HG02759 (cell line): ENCODE measurements around the gene SULF2.

ENCODE experiments used
- ATAC-seq: cut with Tn5 transposase; IDR thresholded peaks from one replicate; pipeline ENCODE4 v1.9.1; 2021; ENCODE audit warnings: mild to moderate bottlenecking, moderate library complexity; ENCODE audit not compliant: unreplicated experiment

The SULF2 gene

DNA sequence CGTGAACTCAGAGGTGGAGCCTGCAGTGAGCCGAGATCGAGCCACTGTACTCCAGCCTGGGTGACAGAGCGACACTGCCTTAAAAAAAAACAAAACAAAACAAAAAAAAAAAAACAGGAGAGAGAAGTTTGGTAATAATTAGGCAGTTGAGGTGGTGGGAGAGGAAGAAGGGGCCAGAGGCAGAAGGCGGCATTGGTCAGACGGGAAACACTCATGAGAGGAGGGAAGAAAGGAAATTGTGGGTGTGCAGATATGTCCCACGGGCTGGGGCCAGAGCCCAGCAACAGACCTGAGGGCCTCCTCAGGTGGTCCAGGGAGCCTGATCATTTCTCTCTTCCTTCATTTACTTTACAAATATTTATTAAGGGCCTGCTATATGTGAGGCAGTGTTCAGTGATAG lies 20.0 kb downstream of the SULF2 start:
- no peak for ATAC-seq

DNA sequence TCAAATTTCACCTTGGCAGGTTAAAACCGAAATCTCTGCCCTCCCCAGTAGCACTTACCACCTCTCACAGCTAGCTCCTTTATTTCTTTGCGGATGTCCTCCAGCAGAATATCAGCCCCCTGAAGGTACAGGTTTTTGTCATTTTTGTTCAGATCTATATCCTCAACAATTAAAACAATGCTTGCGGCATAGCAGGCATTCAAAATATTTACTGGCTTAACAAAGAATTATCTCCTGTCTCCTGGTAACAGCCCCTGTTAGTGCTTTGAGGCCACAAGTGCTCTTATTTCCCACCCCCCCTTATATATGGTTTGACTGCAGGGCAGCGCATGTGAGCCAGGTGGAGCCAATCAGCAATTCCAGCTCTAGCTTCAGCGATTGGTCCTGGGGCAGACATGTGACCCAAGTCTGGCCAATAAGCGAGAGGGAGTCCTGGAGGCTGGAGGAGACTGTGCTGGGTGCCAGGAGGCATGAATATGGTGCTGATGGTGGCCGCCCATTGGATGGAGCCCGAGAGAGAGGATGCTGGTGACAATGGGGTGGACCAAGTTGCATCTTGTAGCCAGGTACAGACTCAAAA lies 21.0 kb downstream of the SULF2 start:
- ATAC-seq, result no peak

DNA sequence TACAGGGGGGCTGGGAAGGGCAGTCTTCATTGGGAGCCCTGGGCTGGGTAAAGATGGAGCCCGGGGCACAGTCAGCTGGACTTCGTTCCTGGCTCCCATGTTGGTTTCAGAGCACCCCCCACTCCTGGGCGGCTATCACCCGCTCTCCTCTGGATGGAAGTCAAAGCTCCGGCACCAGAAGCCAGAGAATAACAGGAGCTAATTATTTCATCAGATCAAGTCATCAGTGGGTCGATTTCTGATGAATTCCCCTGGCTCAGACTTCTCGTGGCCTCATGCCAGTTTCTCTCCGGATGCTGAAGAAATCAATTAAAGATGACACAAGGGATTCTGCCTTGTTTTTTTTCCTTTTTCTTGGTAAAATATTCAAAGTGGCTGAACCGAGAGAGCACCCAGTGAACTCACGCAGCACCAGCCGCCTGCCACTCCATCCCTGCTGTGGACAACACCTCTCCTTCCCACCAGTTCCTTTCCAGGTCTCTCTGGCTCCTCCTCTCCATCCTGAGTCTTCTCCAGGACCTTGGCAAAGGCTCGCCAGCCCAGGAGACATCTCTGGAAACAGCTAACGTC lies 22.5 kb downstream of the SULF2 start:
- no peak for ATAC-seq

DNA sequence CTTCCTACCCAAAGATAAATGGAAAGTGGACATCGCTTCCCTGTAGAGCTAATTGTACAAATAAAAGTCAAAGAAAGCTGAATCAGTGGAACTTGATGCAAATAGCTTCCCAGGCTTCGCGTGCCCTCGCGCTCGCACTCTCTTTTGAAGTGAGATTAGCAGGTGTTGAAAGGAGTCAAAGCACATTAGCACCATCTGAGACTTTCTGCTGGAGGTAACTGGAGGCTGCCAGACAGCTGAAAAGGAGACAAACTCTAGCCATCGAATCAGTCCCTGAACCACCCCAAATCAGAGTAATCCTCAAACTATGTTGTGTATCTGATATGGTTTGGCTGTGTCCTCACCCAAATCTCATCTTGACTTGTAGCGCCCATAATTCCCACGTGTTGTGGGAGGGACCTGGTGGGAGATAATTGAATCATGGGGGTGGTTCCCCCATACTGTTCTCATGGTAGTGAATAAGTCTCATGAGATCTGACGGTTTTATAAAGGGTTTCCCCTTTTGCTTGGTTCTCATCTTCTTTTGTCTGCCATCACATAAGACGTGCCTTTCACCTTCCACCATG lies 23.7 kb downstream of the SULF2 start:
- ATAC-seq, result no peak

DNA sequence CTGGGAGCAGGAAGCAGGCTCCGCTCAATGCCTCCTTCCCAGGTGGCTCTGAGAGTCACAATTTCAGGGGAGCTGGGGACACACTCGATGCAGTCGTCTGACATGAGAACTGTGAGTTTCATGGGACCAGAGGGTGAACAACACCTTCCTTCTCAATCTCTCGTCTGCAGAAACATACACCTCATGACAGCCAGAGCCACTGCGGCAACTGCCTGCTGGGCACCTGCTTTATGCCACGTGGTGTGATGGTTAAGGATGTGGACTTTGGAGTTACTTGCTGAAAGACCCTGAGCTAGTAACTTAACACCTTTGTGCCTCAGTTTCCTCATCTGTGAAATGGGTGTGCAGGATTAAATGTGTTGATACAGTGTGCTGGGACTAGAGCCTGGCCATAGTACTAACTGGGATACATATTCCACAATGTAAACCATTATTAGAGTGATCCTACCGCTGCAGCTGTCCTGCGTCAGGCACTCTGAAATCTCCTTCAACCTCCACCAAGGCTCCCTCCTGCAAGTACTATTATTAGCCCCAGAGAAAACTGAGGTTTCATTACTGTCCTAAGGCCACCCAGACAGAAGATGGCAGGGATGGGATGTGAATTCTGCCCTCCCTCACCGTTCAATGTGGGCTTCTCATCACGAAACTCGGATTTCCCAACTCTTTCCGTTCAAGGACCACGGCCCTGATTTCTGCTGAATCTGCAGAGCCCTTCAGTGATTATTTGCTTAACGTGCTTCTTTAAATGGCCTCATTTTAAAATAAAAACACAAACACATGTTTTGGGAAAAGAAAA lies 24.4 kb downstream of the SULF2 start:
- ATAC-seq, result no peak

DNA sequence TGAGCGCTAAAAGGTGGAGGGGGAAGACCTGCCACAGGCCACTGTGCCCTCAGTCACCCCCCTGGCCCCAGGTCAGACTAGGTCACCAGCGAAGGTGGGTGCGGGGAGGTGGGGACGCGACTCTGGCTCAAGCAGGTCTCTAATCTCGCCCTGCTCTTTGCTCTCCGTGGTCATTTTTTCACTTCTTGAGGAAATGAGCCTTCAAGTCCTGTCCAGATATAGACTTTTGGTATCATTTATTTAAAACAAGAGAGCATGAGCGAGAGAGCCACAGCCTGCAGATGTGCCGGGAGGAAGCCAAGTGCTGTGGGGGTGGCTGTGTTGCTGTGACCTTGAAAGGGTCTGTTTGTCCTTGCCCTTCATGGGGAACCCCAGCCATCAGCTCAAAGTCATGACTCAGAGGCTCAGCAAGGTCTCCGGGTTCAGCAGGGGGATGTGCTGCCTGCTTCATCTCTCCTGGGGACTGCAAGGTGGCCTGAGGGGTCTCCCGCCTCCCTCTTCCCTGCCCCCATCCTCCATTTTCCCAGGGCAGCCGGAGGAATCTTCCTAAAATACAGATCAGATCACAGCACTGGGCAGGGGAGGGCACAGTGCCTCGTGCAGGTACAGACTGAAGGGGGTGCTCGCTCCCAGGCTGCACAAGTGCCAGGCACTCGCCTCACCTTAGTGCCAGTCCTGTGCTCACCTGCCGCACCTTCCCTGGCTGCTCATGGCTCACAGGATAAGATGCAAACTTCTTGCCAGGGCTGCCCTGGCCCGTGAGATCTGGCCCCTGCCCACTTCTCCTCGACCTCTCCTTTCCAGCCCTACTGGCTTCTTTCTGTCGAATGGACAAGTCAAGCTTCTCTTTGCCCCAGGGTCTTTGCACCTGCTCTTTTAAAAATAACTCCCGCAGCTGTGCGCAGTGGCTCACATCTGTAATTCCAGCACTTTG lies 26.5 kb downstream of the SULF2 start:
- ATAC-seq, result no peak

DNA sequence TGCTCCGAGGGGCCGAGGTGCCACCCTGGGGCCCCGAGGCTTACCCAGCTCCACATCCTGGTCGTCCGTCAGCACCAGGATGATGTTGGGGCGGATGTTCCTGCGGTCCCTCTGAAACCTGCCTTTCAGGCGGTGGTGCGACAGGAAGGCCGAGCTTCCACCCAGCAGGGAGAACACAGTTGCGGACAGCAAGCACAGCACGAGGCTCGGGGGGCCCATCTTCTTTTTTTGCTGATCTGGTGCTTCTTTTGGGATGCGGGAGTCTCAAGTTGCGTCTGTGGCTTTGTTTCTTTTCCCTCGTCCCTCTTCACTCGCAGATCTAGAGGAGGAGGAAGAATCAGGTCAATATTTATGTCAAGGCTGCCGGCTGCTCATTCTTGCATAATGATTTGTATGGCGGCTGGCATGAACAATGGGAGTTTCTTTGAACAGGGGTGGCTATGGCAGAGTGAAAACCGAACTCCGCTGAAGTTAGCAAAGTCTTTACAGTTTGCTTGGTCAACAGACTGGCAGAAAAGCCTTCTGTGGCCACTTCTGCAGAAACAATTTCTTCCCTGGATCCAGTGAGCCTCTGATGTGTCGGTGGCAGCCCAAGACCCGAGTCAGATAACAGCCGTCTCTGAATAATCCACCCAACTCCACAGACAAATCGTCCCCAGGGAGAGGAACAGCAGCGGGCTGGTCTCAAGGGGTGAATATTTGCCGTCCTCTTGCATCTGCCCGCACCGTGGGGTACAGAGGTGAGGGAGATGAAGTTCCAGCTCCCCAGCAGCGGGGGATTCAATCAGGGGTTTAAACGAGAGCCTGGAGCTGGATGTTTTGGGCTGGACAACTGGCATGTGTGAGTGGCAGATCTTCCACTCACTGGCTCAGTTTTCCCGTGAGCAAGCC lies 27.9 kb downstream of the SULF2 start:
- no peak for ATAC-seq

DNA sequence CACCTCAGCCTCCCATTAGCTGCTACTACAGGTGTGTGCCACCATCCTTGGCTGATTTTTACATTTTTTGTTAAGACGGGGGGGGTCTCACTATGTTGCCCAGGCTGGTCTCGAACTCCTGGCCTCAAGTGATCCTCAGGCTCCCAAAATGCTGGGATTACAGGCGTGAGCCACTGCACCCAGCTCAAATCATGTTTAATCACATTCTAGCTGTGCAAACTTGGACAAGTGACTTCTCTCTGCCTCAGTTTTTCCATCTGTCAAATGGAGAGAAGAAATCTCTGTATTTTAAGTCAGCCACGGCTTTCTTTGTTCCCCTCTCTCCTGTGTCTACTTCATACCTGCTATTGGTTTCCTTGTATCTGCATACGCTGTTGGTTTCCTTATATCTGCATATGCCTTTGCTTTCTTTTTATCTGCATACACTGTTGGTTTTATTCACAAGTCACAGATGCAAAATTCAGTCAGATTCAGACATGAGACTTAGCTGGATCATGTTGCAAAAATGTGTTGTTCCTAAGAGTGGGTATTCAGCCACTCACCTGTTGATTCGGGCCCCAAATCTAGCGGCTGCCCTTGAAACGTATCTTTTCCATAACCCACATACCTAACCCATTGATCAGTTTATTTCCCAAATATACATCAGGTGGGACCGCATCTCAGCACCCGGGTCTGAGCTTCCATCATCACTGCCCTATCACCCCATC lies 30.2 kb downstream of the SULF2 start:
- no peak for ATAC-seq

DNA sequence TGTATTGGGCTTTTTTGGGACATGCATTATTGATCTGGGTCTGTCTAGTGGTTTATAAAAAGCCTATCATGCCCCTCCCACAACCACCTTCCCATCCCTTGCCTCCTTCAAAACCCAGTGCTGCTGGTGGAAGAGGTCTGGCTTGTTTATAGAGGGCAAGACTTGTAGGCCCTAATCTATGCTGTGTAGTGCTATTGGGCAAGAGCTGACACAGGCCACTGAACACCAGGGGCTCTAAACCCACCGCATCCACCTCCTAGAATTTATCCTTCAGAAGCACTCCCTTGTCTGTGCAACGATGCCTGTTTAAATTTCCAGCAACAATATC lies 30.9 kb downstream of the SULF2 start:
- no peak for ATAC-seq

DNA sequence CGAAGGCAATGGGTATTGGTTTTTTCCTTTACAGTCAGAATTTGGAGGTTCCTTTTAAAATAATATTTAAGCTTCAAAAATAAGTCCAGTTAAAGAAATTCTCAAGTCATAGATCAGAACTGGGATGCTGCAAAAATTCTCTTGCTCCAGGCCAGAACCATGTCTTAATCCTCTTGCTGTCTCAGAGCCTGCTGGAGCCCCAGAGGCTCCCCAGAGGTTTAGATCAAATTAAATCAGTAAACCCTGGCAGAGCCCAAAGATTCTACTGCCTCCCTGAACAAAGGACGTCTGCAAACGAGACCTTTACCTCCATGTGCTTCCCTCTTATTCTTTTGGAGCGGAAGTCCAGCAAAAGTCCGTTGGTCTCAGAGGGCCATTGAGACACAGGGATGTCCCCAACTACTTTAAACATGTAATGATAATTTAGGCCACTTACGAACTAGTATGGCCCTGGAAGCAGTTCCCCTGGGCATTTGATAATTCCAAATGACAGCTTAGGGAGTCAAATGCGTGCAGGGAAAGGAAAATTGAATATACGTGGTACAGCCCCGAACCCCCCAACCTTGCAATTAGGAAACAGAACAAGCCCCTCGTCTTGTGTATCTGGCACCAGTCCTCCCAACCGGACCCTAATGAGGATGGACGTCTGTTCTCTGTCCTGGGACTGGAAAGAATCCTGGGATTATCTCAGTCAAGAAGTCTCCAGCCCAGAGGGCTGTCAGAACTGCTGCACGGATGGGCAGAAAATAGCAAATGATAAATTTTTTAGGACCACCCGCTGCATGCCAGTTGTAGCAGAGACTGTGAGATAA lies 31.5 kb downstream of the SULF2 start:
- ATAC-seq, result no peak

DNA sequence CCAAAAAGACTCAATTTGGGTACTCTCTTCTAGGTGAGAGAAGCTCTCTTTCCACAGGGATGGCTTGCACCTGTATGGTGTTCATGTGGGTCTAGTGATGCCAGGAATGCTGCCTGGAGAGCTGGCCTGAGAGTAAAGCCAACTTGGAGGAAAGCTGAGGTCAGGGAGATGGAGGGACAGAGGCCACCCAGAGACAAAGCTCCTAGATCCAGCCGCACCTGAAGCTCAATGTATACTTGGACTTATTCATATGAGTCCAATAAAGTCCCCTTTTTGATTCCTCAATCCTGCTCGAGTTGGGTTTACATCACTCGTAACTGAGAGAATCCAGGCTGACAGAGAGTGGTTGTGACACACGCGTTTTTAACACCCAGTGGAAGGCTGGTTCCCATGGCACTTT lies 33.8 kb downstream of the SULF2 start:
- no peak for ATAC-seq

DNA sequence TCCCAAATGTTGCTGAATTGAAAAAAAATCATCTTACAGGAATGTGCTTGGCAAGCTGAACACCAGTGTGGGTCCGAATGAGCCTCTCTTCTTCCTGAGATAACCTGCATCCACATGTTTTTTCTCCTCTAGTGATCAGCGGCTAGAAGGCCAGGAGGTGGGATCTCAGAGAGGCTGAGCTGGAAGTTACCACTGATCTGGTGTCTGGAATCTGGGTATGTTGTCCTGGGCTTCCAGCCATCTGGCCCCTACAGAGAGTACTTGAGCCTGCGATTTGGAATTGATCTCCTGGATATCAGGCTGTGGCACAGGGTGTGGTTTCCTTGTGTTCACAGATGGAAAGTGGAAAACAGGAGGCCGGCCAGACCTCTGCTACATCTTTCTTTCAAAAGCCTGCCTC lies 35.9 kb downstream of the SULF2 start:
- ATAC-seq, result no peak

DNA sequence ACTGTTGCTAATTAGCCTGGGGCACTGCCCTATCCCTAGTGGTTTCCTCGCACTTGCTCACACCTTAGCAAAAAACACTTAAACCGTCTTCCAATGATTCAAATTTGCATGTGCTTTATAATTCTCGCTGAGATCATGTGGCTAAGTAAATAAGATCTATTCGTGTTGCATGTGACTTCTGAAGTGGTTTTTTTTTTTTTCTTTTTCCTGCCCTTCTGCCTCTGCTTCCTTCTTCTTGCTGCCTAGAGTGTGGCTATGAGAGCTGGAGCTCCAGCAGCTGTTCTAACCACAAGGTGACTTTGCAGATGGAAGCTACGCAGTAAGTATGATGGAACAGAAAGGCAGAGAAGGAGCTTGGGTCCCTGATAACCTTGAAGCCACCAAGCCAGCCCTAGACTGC lies 36.5 kb downstream of the SULF2 start:
- ATAC-seq, result no peak

DNA sequence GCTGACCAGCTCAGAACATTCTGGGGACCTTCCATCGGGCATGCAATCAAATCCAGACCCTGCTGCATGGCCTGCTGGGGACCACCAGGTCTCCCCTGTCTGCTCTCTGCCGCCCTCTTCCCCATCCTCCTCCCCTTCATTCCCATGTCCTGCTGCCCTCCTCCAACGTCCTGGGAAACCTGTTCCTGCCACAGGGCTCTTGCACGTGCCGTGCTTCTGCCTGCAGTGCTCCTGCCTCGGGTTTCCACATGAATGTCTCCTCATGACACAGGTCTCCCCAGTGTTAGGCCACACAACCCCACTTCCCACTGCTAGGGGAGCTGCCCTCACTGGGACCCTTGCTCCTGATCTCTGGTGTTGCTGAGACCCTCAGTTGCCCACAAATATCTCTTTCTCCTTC lies 37.2 kb downstream of the SULF2 start:
- no peak for ATAC-seq

DNA sequence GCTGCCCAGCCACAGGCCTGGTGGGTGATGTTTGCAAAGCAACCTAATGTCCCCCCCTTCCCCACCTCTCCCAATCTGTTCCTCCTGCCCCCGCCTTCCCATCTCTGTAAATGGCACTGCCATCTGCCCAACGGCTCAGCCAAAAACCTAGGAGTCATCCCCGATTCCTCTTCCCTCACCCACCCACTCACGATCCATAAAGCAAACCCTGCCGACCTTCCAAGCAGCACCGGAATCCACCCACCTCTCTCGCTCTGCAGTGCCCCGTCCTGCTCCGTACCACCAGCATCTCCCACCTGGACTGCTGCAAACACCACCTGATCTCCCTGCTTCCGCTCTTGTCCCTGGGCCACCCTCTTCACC lies 37.6 kb downstream of the SULF2 start:
- no peak for ATAC-seq

DNA sequence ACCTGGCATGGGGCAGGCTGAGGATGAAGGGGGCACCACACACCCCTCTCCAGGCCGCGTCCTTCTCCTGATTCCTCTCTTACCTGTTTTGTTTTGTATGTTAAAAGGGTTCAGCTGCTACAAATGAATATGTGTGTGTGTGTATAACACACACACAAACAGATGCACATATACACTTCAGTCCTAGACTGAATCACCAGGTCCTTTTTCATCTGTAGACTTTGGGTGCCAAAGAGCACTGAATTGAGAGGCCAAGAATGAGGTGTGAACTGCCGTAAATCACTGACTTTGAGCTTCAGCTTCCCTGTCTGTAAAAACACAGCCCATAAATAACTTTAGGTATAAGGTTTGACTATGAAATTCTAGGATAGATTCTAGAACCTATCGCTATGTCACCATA lies 40.5 kb downstream of the SULF2 start:
- ATAC-seq, result no peak

DNA sequence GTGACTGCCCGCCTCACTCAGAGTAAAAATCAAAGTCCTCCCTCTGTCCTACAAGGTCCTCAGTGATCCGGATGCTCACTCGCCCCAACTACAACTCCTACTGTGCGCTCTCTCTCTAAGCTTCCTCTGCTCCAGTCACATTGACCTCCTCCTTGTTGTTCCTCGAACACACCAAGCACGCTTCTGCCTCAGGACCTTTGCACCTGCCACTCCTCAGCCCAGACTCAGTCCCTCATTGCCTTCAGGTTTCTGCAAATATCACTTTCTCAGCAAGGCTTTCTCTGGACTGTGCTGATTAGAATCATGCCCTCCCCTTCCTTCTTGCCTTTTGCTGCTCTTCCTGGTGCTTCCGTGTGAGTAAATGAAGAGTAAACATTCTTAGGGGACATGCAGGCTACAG lies 41.6 kb downstream of the SULF2 start:
- no peak for ATAC-seq

DNA sequence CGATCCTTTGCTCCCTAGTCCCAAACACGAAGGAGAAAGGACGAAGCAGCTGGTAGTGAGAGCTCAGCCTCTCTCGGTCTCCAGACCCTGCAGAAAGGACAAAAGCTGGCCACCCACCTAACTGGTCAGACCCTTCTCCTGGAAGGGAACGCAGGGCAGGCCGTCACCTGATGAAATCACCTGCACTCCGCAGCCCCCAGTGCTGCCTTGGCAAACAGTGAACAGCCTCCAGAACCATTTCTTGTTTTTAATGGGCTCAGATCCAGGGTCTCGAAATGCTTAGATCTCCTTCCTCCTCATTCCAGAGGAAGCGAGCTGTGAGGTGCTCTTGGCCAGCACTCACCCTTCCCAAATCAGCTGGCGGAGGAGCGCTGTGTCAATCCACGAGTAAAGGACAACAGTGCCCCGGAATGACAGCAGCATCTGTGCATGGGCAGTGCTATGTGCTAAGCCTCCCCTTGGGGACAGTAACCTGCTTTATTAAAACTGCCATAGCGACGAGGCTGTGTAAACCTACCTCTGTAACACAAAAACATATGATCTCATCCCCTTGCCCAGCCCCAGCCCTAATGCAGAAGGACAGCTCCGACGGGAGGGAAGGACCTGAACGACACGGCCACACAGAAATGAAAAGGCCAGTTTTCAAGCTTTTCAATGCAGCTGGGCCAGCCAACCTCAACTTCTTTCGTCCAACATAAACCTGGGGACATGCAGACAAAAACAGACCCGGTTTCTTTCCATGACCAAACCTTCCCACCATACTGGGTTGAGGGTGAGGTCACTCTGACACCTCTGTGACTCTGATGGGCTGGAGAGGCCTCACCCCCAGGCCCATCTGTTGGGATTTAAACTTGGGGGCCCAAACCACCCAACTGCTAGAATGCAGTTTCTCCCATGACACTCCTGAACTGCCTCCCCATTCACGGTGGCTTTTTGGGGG lies 43.3 kb downstream of the SULF2 start:
- ATAC-seq, result no peak
